Activated T-cell treated with anti-CD3 and anti-CD28 coated beads, Interleukin-2, amount 50 U/mL, for 72 hours (primary cell): Measurements from ENCODE around the gene RHO. TPM values are rescaled to one million over a fixed set of nuclear protein-coding genes. Genes with fewer than 3 reads are reported as not detected.

Experiments
- ATAC-seq, 2 donors: fragments of 150-1000 bp; cut with Tn5 transposase; replicated peaks in 1 of 2; 2 replicates each; pipeline ENCODE4 v1.10.0; 2021; ENCODE audit warnings: moderate library complexity in 2 of 2, mild to moderate bottlenecking in 1 of 2
- DNase-seq, 2 donors: peaks; one replicate each; pipeline ENCODE4 v3.0.0; 2021 to 2022; ENCODE audit warnings: mixed read lengths in 1 of 2
- H3K27ac Mint-ChIP-seq: one replicate; pipeline ENCODE4 v1.8.0; 2022; ENCODE audit warnings: mild to moderate bottlenecking, moderate library complexity, mixed read lengths
- H3K27me3 Mint-ChIP-seq: one replicate; pipeline ENCODE4 v1.8.0; 2022; ENCODE audit warnings: low read depth, mixed read lengths
- H3K36me3 Mint-ChIP-seq, 2 donors: one replicate each; pipeline ENCODE4 v1.8.0; 2022; ENCODE audit warnings: mixed read lengths in 2 of 2, mild to moderate bottlenecking in 1 of 2; ENCODE audit not compliant: insufficient read depth in 2 of 2
- H3K4me1 Mint-ChIP-seq: one replicate; pipeline ENCODE4 v1.8.0; 2022; ENCODE audit warnings: low read depth, mixed read lengths
- H3K4me3 Mint-ChIP-seq, 2 donors: one replicate each; pipeline ENCODE4 v1.8.0; 2022; ENCODE audit warnings: mild to moderate bottlenecking in 2 of 2, mixed read lengths in 2 of 2, moderate library complexity in 2 of 2
- H3K9me3 Mint-ChIP-seq, 2 donors: one replicate each; pipeline ENCODE4 v1.8.0; 2022; ENCODE audit warnings: mixed read lengths in 2 of 2
- total RNA-seq, 2 donors: library from RNA; stranded (reverse); gene quantifications; one replicate each; pipeline ENCODE4 v1.2.3, GENCODE V29; 2022

The RHO gene
- total RNA-seq, 2 donors from 2014 or later, result not detected

GRCh38 chr3:129567176-129567705 is 38.8 kb downstream of the RHO start:
- DNase-seq (no peak), ATAC-seq (no peak)
- H3K27me3 Mint-ChIP-seq, result no peaks in the 10 kb centered on the region
- H3K27ac Mint-ChIP-seq, result no peak overlapping the region
- H3K9me3 Mint-ChIP-seq, result no peaks in the 10 kb centered on the region
- H3K4me1 Mint-ChIP-seq, result no peaks in the 10 kb centered on the region
- no peaks in the 10 kb centered on the region for H3K36me3 Mint-ChIP-seq
- H3K4me3 Mint-ChIP-seq, result no peak overlapping the region

- H3K27me3 Mint-ChIP-seq, result no peaks in the 10 kb centered on the region
- H3K4me1 Mint-ChIP-seq, result no peaks in the 10 kb centered on the region
- no peaks in the 10 kb centered on the region for H3K36me3 Mint-ChIP-seq
- no peak overlapping the region for H3K4me3 Mint-ChIP-seq
- DNase-seq (no peak), ATAC-seq (no peak)
- no peak overlapping the region for H3K27ac Mint-ChIP-seq
- no peaks in the 10 kb centered on the region for H3K9me3 Mint-ChIP-seq
These were observed 39.5 kb downstream of the RHO start for GRCh38 chr3:129567939-129568338.

- Mint-ChIP-seq H3K4me1 (no peaks in the 10 kb centered on the region), H3K27me3 (no peaks in the 10 kb centered on the region), H3K4me3 (no peak overlapping the region), H3K9me3 (no peaks in the 10 kb centered on the region), H3K36me3 (no peaks in the 10 kb centered on the region), H3K27ac (no peak overlapping the region)
- no peak for ATAC-seq
- DNase-seq, result no peak
These were observed 41.4 kb downstream of the RHO start for GRCh38 chr3:129569856-129570255.

- H3K9me3 Mint-ChIP-seq, result no peaks in the 10 kb centered on the region
- no peaks in the 10 kb centered on the region for H3K36me3 Mint-ChIP-seq
- H3K4me3 Mint-ChIP-seq, result no peak overlapping the region
- ATAC-seq (no peak), DNase-seq (no peak)
- peaks cover 13% of the 10 kb centered on the region for H3K4me1 Mint-ChIP-seq
- no peaks in the 10 kb centered on the region for H3K27me3 Mint-ChIP-seq
- no peak overlapping the region for H3K27ac Mint-ChIP-seq
These were observed 43.4 kb downstream of the RHO start for GRCh38 chr3:129571605-129572547.

GRCh38 chr3:129572603-129573002 is 44.2 kb downstream of the RHO start:
- no peak for DNase-seq
- Mint-ChIP-seq H3K4me3 (no peak overlapping the region), H3K27ac (no peak overlapping the region), H3K36me3 (no peaks in the 10 kb centered on the region), H3K9me3 (no peaks in the 10 kb centered on the region), H3K27me3 (no peaks in the 10 kb centered on the region), H3K4me1 (peaks cover 14% of the 10 kb centered on the region)
- ATAC-seq, result no peak

GRCh38 chr3:129573493-129573892 is 45.1 kb downstream of the RHO start:
- Mint-ChIP-seq H3K27ac (no peak overlapping the region), H3K9me3 (no peaks in the 10 kb centered on the region), H3K4me1 (peaks cover 19% of the 10 kb centered on the region), H3K27me3 (no peaks in the 10 kb centered on the region), H3K4me3 (no peak overlapping the region), H3K36me3 (no peaks in the 10 kb centered on the region)
- no peak for DNase-seq
- no peak for ATAC-seq

- H3K4me1 Mint-ChIP-seq, result peaks cover 19% of the 10 kb centered on the region
- H3K36me3 Mint-ChIP-seq, result no peaks in the 10 kb centered on the region
- no peak overlapping the region for H3K27ac Mint-ChIP-seq
- DNase-seq, result no peak
- no peak overlapping the region for H3K4me3 Mint-ChIP-seq
- no peaks in the 10 kb centered on the region for H3K9me3 Mint-ChIP-seq
- no peaks in the 10 kb centered on the region for H3K27me3 Mint-ChIP-seq
- no peak for ATAC-seq
These were observed 45.8 kb downstream of the RHO start for GRCh38 chr3:129574206-129574605.

GRCh38 chr3:129575233-129575996 is 47.0 kb downstream of the RHO start:
- DNase-seq (no peak), ATAC-seq (no peak)
- H3K27ac Mint-ChIP-seq, result no peak overlapping the region
- H3K9me3 Mint-ChIP-seq, result no peaks in the 10 kb centered on the region
- no peaks in the 10 kb centered on the region for H3K27me3 Mint-ChIP-seq
- no peaks in the 10 kb centered on the region for H3K36me3 Mint-ChIP-seq
- H3K4me3 Mint-ChIP-seq, result no peak overlapping the region
- H3K4me1 Mint-ChIP-seq, result peaks cover 19% of the 10 kb centered on the region

GRCh38 chr3:129575997-129576384 is 47.6 kb downstream of the RHO start:
- H3K4me1 Mint-ChIP-seq, result peaks cover 19% of the 10 kb centered on the region
- no peak for ATAC-seq
- H3K9me3 Mint-ChIP-seq, result no peaks in the 10 kb centered on the region
- DNase-seq, result no peak
- H3K27me3 Mint-ChIP-seq, result no peaks in the 10 kb centered on the region
- H3K4me3 Mint-ChIP-seq, result no peak overlapping the region
- peak overlapping the region; percentile 79 for H3K27ac Mint-ChIP-seq
- H3K36me3 Mint-ChIP-seq, result no peaks in the 10 kb centered on the region

GRCh38 chr3:129576514-129577352 is 48.3 kb downstream of the RHO start:
- no peaks in the 10 kb centered on the region for H3K36me3 Mint-ChIP-seq
- peak; percentile 67 to 82 for ATAC-seq
- H3K4me1 Mint-ChIP-seq, result peaks cover 19% of the 10 kb centered on the region
- peak overlapping the region; percentile 79 for H3K27ac Mint-ChIP-seq
- no peaks in the 10 kb centered on the region for H3K9me3 Mint-ChIP-seq
- H3K4me3 Mint-ChIP-seq, result peak overlapping the region in 1 of 2 donors; percentile 9
- DNase-seq, result peak; percentile 33 to 58
- no peaks in the 10 kb centered on the region for H3K27me3 Mint-ChIP-seq

- no peak overlapping the region for H3K4me3 Mint-ChIP-seq
- H3K27ac Mint-ChIP-seq, result no peak overlapping the region
- peaks cover 19% of the 10 kb centered on the region for H3K4me1 Mint-ChIP-seq
- H3K36me3 Mint-ChIP-seq, result no peaks in the 10 kb centered on the region
- no peaks in the 10 kb centered on the region for H3K27me3 Mint-ChIP-seq
- DNase-seq (no peak), ATAC-seq (no peak)
- H3K9me3 Mint-ChIP-seq, result no peaks in the 10 kb centered on the region
These were observed 48.9 kb downstream of the RHO start for GRCh38 chr3:129577366-129577765.

- ATAC-seq (peak in 1 of 2 donors; percentile 23), DNase-seq (no peak)
- Mint-ChIP-seq H3K9me3 (no peaks in the 10 kb centered on the region), H3K4me1 (peaks cover 19% of the 10 kb centered on the region), H3K4me3 (peak overlapping the region in 1 of 2 donors; percentile 16), H3K27ac (no peak overlapping the region), H3K36me3 (no peaks in the 10 kb centered on the region), H3K27me3 (no peaks in the 10 kb centered on the region)
These were observed 49.7 kb downstream of the RHO start for GRCh38 chr3:129577925-129578786.
